Activated T-helper 17 cell treated with anti-CD3 and anti-CD28 coated beads, Interleukin-2, amount 50 U/mL, for 72 hours (primary cell): Measurements from ENCODE around the gene STAP2. TPM values are rescaled to one million over a fixed set of nuclear protein-coding genes. Genes with fewer than 3 reads are reported as not detected.

Experiments
- ATAC-seq: fragments of 150-1000 bp; cut with Tn5 transposase; replicated peaks from 2 replicates; pipeline ENCODE4 v1.10.0; 2021; ENCODE audit warnings: mild to moderate bottlenecking, moderate library complexity
- H3K27ac Mint-ChIP-seq: one replicate; pipeline ENCODE4 v1.8.0; 2022; ENCODE audit warnings: mixed read lengths
- H3K27me3 Mint-ChIP-seq: one replicate; pipeline ENCODE4 v1.8.0; 2022; ENCODE audit warnings: mixed read lengths
- H3K36me3 Mint-ChIP-seq: one replicate; pipeline ENCODE4 v1.8.0; 2022; ENCODE audit warnings: low read depth, mild to moderate bottlenecking, mixed read lengths
- H3K4me1 Mint-ChIP-seq: one replicate; pipeline ENCODE4 v1.8.0; 2022; ENCODE audit warnings: mixed read lengths
- H3K4me3 Mint-ChIP-seq: one replicate; pipeline ENCODE4 v1.8.0; 2022; ENCODE audit warnings: mild to moderate bottlenecking, mixed read lengths
- H3K9me3 Mint-ChIP-seq: one replicate; pipeline ENCODE4 v1.8.0; 2022; ENCODE audit warnings: mixed read lengths
- total RNA-seq, 2 donors: library from RNA; stranded (reverse); gene quantifications; one replicate each; pipeline ENCODE4 v1.2.3, GENCODE V29; 2022

STAP2 gene
- total RNA-seq, 2 donors from 2014 or later: 13.3 to 17.4 TPM

GRCh38 chr19:4373601-4374497, 35.2 kb upstream of the STAP2 start:
- Mint-ChIP-seq H3K27me3 (no peaks in the 10 kb centered on the region), H3K4me3 (peak overlapping the region; percentile 36), H3K27ac (peak overlapping the region; percentile 61), H3K36me3 (peaks cover 33% of the 10 kb centered on the region), H3K9me3 (no peaks in the 10 kb centered on the region), H3K4me1 (peaks cover 21% of the 10 kb centered on the region)
- no peak for ATAC-seq

- Mint-ChIP-seq H3K9me3 (no peaks in the 10 kb centered on the region), H3K27me3 (no peaks in the 10 kb centered on the region), H3K36me3 (peaks cover 38% of the 10 kb centered on the region), H3K4me1 (peaks cover 25% of the 10 kb centered on the region), H3K4me3 (no peak overlapping the region), H3K27ac (no peak overlapping the region)
- no peak for ATAC-seq
Observed at GRCh38 chr19:4373013-4373367, 34.4 kb upstream of the STAP2 start.

- Mint-ChIP-seq H3K9me3 (no peaks in the 10 kb centered on the region), H3K27me3 (no peaks in the 10 kb centered on the region), H3K4me1 (peaks cover 25% of the 10 kb centered on the region), H3K4me3 (no peak overlapping the region), H3K27ac (no peak overlapping the region), H3K36me3 (peaks cover 44% of the 10 kb centered on the region)
- ATAC-seq: no peak
Observed at GRCh38 chr19:4372165-4373012, 33.8 kb upstream of the STAP2 start.

- no peak for ATAC-seq
- Mint-ChIP-seq H3K27ac (no peak overlapping the region), H3K9me3 (no peaks in the 10 kb centered on the region), H3K27me3 (no peaks in the 10 kb centered on the region), H3K4me1 (peaks cover 18% of the 10 kb centered on the region), H3K4me3 (peak overlapping the region; percentile 75), H3K36me3 (peaks cover 47% of the 10 kb centered on the region)
Observed at GRCh38 chr19:4371247-4372164, 32.9 kb upstream of the STAP2 start.

- Mint-ChIP-seq H3K4me1 (peaks cover 13% of the 10 kb centered on the region), H3K27me3 (no peaks in the 10 kb centered on the region), H3K27ac (peak overlapping the region; percentile 84), H3K4me3 (peak overlapping the region; percentile 75), H3K9me3 (no peaks in the 10 kb centered on the region), H3K36me3 (peaks cover 46% of the 10 kb centered on the region)
- ATAC-seq: no peak
Observed at GRCh38 chr19:4370418-4371041, 31.9 kb upstream of the STAP2 start.

- peaks cover 13% of the 10 kb centered on the region for H3K4me1 Mint-ChIP-seq
- peaks cover 47% of the 10 kb centered on the region for H3K36me3 Mint-ChIP-seq
- ATAC-seq: peak; percentile 83
- H3K27ac Mint-ChIP-seq: peak overlapping the region; percentile 84
- peak overlapping the region; percentile 75 for H3K4me3 Mint-ChIP-seq
- no peaks in the 10 kb centered on the region for H3K9me3 Mint-ChIP-seq
- H3K27me3 Mint-ChIP-seq: no peaks in the 10 kb centered on the region
Observed at GRCh38 chr19:4369888-4370260, 31.2 kb upstream of the STAP2 start.

- Mint-ChIP-seq H3K27me3 (no peaks in the 10 kb centered on the region), H3K36me3 (peaks cover 53% of the 10 kb centered on the region), H3K4me3 (peak overlapping the region; percentile 75), H3K9me3 (no peaks in the 10 kb centered on the region), H3K4me1 (peaks cover 13% of the 10 kb centered on the region), H3K27ac (peak overlapping the region; percentile 84)
- peak; percentile 78 for ATAC-seq
Observed at GRCh38 chr19:4369109-4369887, 30.7 kb upstream of the STAP2 start.

GRCh38 chr19:4368128-4368820, 29.6 kb upstream of the STAP2 start:
- no peaks in the 10 kb centered on the region for H3K27me3 Mint-ChIP-seq
- H3K4me1 Mint-ChIP-seq: peaks cover 8% of the 10 kb centered on the region
- H3K36me3 Mint-ChIP-seq: peaks cover 57% of the 10 kb centered on the region
- no peaks in the 10 kb centered on the region for H3K9me3 Mint-ChIP-seq
- peak; percentile 10 for ATAC-seq
- peak overlapping the region; percentile 84 for H3K27ac Mint-ChIP-seq
- peak overlapping the region; percentile 75 for H3K4me3 Mint-ChIP-seq

- no peak overlapping the region for H3K27ac Mint-ChIP-seq
- ATAC-seq: no peak
- peaks cover 62% of the 10 kb centered on the region for H3K36me3 Mint-ChIP-seq
- H3K9me3 Mint-ChIP-seq: no peaks in the 10 kb centered on the region
- peaks cover 8% of the 10 kb centered on the region for H3K4me1 Mint-ChIP-seq
- no peaks in the 10 kb centered on the region for H3K27me3 Mint-ChIP-seq
- H3K4me3 Mint-ChIP-seq: peak overlapping the region; percentile 19
Observed at GRCh38 chr19:4367781-4368127, 29.1 kb upstream of the STAP2 start.

- Mint-ChIP-seq H3K4me3 (peak overlapping the region; percentile 19), H3K27ac (no peak overlapping the region), H3K27me3 (no peaks in the 10 kb centered on the region), H3K4me1 (peaks cover 8% of the 10 kb centered on the region), H3K36me3 (peaks cover 66% of the 10 kb centered on the region), H3K9me3 (no peaks in the 10 kb centered on the region)
- no peak for ATAC-seq
Observed at GRCh38 chr19:4367336-4367723, 28.7 kb upstream of the STAP2 start.

GRCh38 chr19:4366666-4367335, 28.2 kb upstream of the STAP2 start:
- no peaks in the 10 kb centered on the region for H3K9me3 Mint-ChIP-seq
- peaks cover 8% of the 10 kb centered on the region for H3K4me1 Mint-ChIP-seq
- H3K36me3 Mint-ChIP-seq: peaks cover 72% of the 10 kb centered on the region
- H3K27me3 Mint-ChIP-seq: no peaks in the 10 kb centered on the region
- ATAC-seq: no peak
- H3K27ac Mint-ChIP-seq: no peak overlapping the region
- no peak overlapping the region for H3K4me3 Mint-ChIP-seq

- peaks cover 69% of the 10 kb centered on the region for H3K36me3 Mint-ChIP-seq
- ATAC-seq: no peak
- H3K27ac Mint-ChIP-seq: no peak overlapping the region
- no peaks in the 10 kb centered on the region for H3K27me3 Mint-ChIP-seq
- H3K4me1 Mint-ChIP-seq: peaks cover 8% of the 10 kb centered on the region
- no peaks in the 10 kb centered on the region for H3K9me3 Mint-ChIP-seq
- no peak overlapping the region for H3K4me3 Mint-ChIP-seq
Observed at GRCh38 chr19:4365791-4366665, 27.4 kb upstream of the STAP2 start.
